Activated naive CD4-positive, alpha-beta T cell treated with anti-CD3 and anti-CD28 coated beads, Interleukin-2, amount 10 ng/mL, durations not matched to agents 7 days and 5 days (primary cell): ENCODE measurements around the gene PIP4K2C.
"Not testable (repeated sequence)": the region's sequence is repeated elsewhere in the genome, so short reads cannot be mapped to it uniquely, and the experiment has no call there.

Experiments
- CTCF ChIA-PET: fragments of 350-600 bp; sonication (Branson Sonifier 250); formaldehyde crosslinking; loops from one replicate; lab custom pipeline; 2021; ENCODE audit warnings: antibody characterized with exemption; lab: Charles Lee
- DNase-seq: peaks from one replicate; pipeline ENCODE4 v3.0.0-alpha.2; 2020
- H3K27ac Mint-ChIP-seq: one replicate; pipeline ENCODE4 v1.8.0; 2021; ENCODE audit warnings: mild to moderate bottlenecking, moderate library complexity, mixed read lengths
- H3K27me3 Mint-ChIP-seq: one replicate; pipeline ENCODE4 v1.8.0; 2021; ENCODE audit warnings: mild to moderate bottlenecking, mixed read lengths
- H3K36me3 Mint-ChIP-seq: one replicate; pipeline ENCODE4 v1.8.0; 2021; ENCODE audit warnings: mixed read lengths
- H3K4me1 Mint-ChIP-seq: one replicate; pipeline ENCODE4 v1.8.0; 2021; ENCODE audit warnings: mixed read lengths
- H3K4me3 Mint-ChIP-seq: one replicate; pipeline ENCODE4 v1.8.0; 2021; ENCODE audit warnings: mild to moderate bottlenecking, moderate library complexity, mixed read lengths
- H3K9me3 Mint-ChIP-seq: one replicate; pipeline ENCODE4 v1.8.0; 2021; ENCODE audit warnings: mixed read lengths

PIP4K2C gene

GRCh38 chr12:57551637-57552305, 39.2 kb upstream of the PIP4K2C start:
- H3K4me1 Mint-ChIP-seq = peaks cover 25% of the 10 kb centered on the region
- H3K27me3 Mint-ChIP-seq = peaks cover 53% of the 10 kb centered on the region
- no peaks in the 10 kb centered on the region for H3K9me3 Mint-ChIP-seq
- H3K27ac Mint-ChIP-seq = no peak overlapping the region
- H3K4me3 Mint-ChIP-seq = no peak overlapping the region
- CTCF ChIA-PET = interaction anchor here (0.8 to 1.6 kb wide), 5 partner anchors 11 to 93 kb away, joined by 3 to 4 read pairs (median 3); no protein-coding TSS in a partner anchor
- no peaks in the 10 kb centered on the region for H3K36me3 Mint-ChIP-seq
- no peak for DNase-seq

GRCh38 chr12:57552306-57552651, 38.7 kb upstream of the PIP4K2C start:
- Mint-ChIP-seq H3K27me3 (peaks cover 49% of the 10 kb centered on the region), H3K4me1 (peaks cover 22% of the 10 kb centered on the region), H3K9me3 (no peaks in the 10 kb centered on the region), H3K36me3 (no peaks in the 10 kb centered on the region), H3K4me3 (no peak overlapping the region), H3K27ac (no peak overlapping the region)
- no peak for DNase-seq
- CTCF ChIA-PET = interaction anchor here (0.8 to 1.6 kb wide), 5 partner anchors 10 to 94 kb away, joined by 3 to 4 read pairs (median 3); no protein-coding TSS in a partner anchor

- H3K9me3 Mint-ChIP-seq = no peaks in the 10 kb centered on the region
- CTCF ChIA-PET = interaction anchor here (0.8 to 1.6 kb wide), 3 partner anchors 10 to 94 kb away, joined by 3 to 4 read pairs (median 3); no protein-coding TSS in a partner anchor
- no peak overlapping the region for H3K4me3 Mint-ChIP-seq
- H3K27ac Mint-ChIP-seq = no peak overlapping the region
- DNase-seq = no peak
- H3K36me3 Mint-ChIP-seq = no peaks in the 10 kb centered on the region
- peaks cover 18% of the 10 kb centered on the region for H3K4me1 Mint-ChIP-seq
- H3K27me3 Mint-ChIP-seq = peaks cover 48% of the 10 kb centered on the region
Measured at GRCh38 chr12:57552835-57553313, 38.1 kb upstream of the PIP4K2C start.

GRCh38 chr12:57553343-57554202, 37.4 kb upstream of the PIP4K2C start:
- H3K4me3 Mint-ChIP-seq = no peak overlapping the region
- peaks cover 43% of the 10 kb centered on the region for H3K27me3 Mint-ChIP-seq
- no peaks in the 10 kb centered on the region for H3K9me3 Mint-ChIP-seq
- H3K36me3 Mint-ChIP-seq = no peaks in the 10 kb centered on the region
- H3K27ac Mint-ChIP-seq = no peak overlapping the region
- CTCF ChIA-PET = no interaction called here
- H3K4me1 Mint-ChIP-seq = peaks cover 17% of the 10 kb centered on the region
- no peak for DNase-seq

- CTCF ChIA-PET = interaction anchor here (0.6 kb wide), 1 partner anchor 58 kb away, joined by 3 read pairs; no protein-coding TSS in a partner anchor
- H3K9me3 Mint-ChIP-seq = no peaks in the 10 kb centered on the region
- H3K36me3 Mint-ChIP-seq = no peaks in the 10 kb centered on the region
- DNase-seq = no peak
- H3K4me1 Mint-ChIP-seq = peaks cover 11% of the 10 kb centered on the region
- peaks cover 36% of the 10 kb centered on the region for H3K27me3 Mint-ChIP-seq
- no peak overlapping the region for H3K4me3 Mint-ChIP-seq
- H3K27ac Mint-ChIP-seq = no peak overlapping the region
Measured at GRCh38 chr12:57554453-57554852, 36.5 kb upstream of the PIP4K2C start.

GRCh38 chr12:57554897-57555296, 36.1 kb upstream of the PIP4K2C start:
- no peak overlapping the region for H3K4me3 Mint-ChIP-seq
- no peak for DNase-seq
- H3K27ac Mint-ChIP-seq = no peak overlapping the region
- CTCF ChIA-PET = interaction anchor here (0.6 kb wide), 1 partner anchor 58 kb away, joined by 3 read pairs; no protein-coding TSS in a partner anchor
- H3K9me3 Mint-ChIP-seq = no peaks in the 10 kb centered on the region
- peaks cover 32% of the 10 kb centered on the region for H3K27me3 Mint-ChIP-seq
- no peaks in the 10 kb centered on the region for H3K36me3 Mint-ChIP-seq
- peaks cover 12% of the 10 kb centered on the region for H3K4me1 Mint-ChIP-seq

GRCh38 chr12:57558864-57559263, 32.1 kb upstream of the PIP4K2C start:
- no peak for DNase-seq
- Mint-ChIP-seq H3K27me3 (peaks cover 35% of the 10 kb centered on the region), H3K4me1 (peaks cover 6% of the 10 kb centered on the region), H3K4me3 (no peak overlapping the region), H3K36me3 (no peaks in the 10 kb centered on the region), H3K9me3 (no peaks in the 10 kb centered on the region), H3K27ac (no peak overlapping the region)
- CTCF ChIA-PET = interaction anchor here (2.0 kb wide), 1 partner anchor 25 kb away, joined by 7 read pairs; no protein-coding TSS in a partner anchor

- H3K9me3 Mint-ChIP-seq = no peaks in the 10 kb centered on the region
- DNase-seq = no peak
- H3K27me3 Mint-ChIP-seq = peaks cover 47% of the 10 kb centered on the region
- H3K27ac Mint-ChIP-seq = no peak overlapping the region
- no peak overlapping the region for H3K4me3 Mint-ChIP-seq
- peaks cover 6% of the 10 kb centered on the region for H3K4me1 Mint-ChIP-seq
- CTCF ChIA-PET = interaction anchor here (2.0 kb wide), 1 partner anchor 23 kb away, joined by 7 read pairs; no protein-coding TSS in a partner anchor
- no peaks in the 10 kb centered on the region for H3K36me3 Mint-ChIP-seq
Measured at GRCh38 chr12:57560516-57560915, 30.5 kb upstream of the PIP4K2C start.

- H3K9me3 Mint-ChIP-seq, H3K36me3 Mint-ChIP-seq, CTCF ChIA-PET, H3K4me1 Mint-ChIP-seq, DNase-seq, H3K27ac Mint-ChIP-seq, H3K4me3 Mint-ChIP-seq: not testable (repeated sequence)
- peaks cover 47% of the 10 kb centered on the region for H3K27me3 Mint-ChIP-seq
Measured at GRCh38 chr12:57561117-57561516, 29.9 kb upstream of the PIP4K2C start.

GRCh38 chr12:57563358-57563757, 27.6 kb upstream of the PIP4K2C start:
- Mint-ChIP-seq H3K4me1 (peaks cover 6% of the 10 kb centered on the region), H3K4me3 (no peak overlapping the region), H3K36me3 (no peaks in the 10 kb centered on the region), H3K27me3 (peaks cover 47% of the 10 kb centered on the region), H3K9me3 (no peaks in the 10 kb centered on the region), H3K27ac (no peak overlapping the region)
- CTCF ChIA-PET = no interaction called here
- no peak for DNase-seq

- Mint-ChIP-seq H3K4me3 (no peak overlapping the region), H3K9me3 (no peaks in the 10 kb centered on the region), H3K27me3 (peaks cover 44% of the 10 kb centered on the region), H3K4me1 (peaks cover 6% of the 10 kb centered on the region), H3K36me3 (no peaks in the 10 kb centered on the region), H3K27ac (no peak overlapping the region)
- no peak for DNase-seq
- CTCF ChIA-PET = interaction anchor here (1.0 kb wide), 1 partner anchor 108 kb away, joined by 3 read pairs; no protein-coding TSS in a partner anchor
Measured at GRCh38 chr12:57564178-57564740, 26.7 kb upstream of the PIP4K2C start.

- Mint-ChIP-seq H3K9me3 (no peaks in the 10 kb centered on the region), H3K27ac (no peak overlapping the region), H3K27me3 (peaks cover 22% of the 10 kb centered on the region), H3K4me1 (no peaks in the 10 kb centered on the region), H3K36me3 (no peaks in the 10 kb centered on the region), H3K4me3 (no peak overlapping the region)
- CTCF ChIA-PET = no interaction called here
- no peak for DNase-seq
Measured at GRCh38 chr12:57568838-57569237, 22.2 kb upstream of the PIP4K2C start.

GRCh38 chr12:57569858-57570257, 21.1 kb upstream of the PIP4K2C start:
- Mint-ChIP-seq H3K27ac (no peak overlapping the region), H3K36me3 (no peaks in the 10 kb centered on the region), H3K27me3 (peaks cover 14% of the 10 kb centered on the region), H3K9me3 (no peaks in the 10 kb centered on the region), H3K4me1 (no peaks in the 10 kb centered on the region), H3K4me3 (no peak overlapping the region)
- no peak for DNase-seq
- CTCF ChIA-PET = interaction anchor here (1.5 to 1.9 kb wide), 2 partner anchors 14 to 39 kb away, joined by 3 to 8 read pairs; no protein-coding TSS in a partner anchor

GRCh38 chr12:57570438-57570837, 20.6 kb upstream of the PIP4K2C start:
- CTCF ChIA-PET = interaction anchor here (0.6 to 1.9 kb wide), 4 partner anchors 13 to 561 kb away, joined by 3 to 8 read pairs (median 3); no protein-coding TSS in a partner anchor
- H3K9me3 Mint-ChIP-seq, DNase-seq, H3K27ac Mint-ChIP-seq, H3K4me3 Mint-ChIP-seq, H3K4me1 Mint-ChIP-seq, H3K36me3 Mint-ChIP-seq: not testable (repeated sequence)
- H3K27me3 Mint-ChIP-seq = peaks cover 12% of the 10 kb centered on the region
